CD14-positive monocyte (primary cell): ENCODE data around the gene PNPO. TPM values are rescaled to one million over a fixed set of nuclear protein-coding genes. Genes with fewer than 3 reads are reported as not detected.
A peak's percentile ranks its signal among the peaks of the same experiment; 100 is the strongest.

Source experiments
- DNase-seq, 3 donors: peaks; one replicate each; pipeline ENCODE4 v3.0.0-alpha.2; 2011 to 2022
- H2AFZ ChIP-seq: 2 replicates; pipeline ENCODE4 v1.6.0; 2012; ENCODE audit warnings: mild to moderate bottlenecking, low read depth, low read length, inconsistent platforms; ENCODE audit not compliant: insufficient read depth, poor library complexity, severe bottlenecking
- H3K27ac ChIP-seq, 2 donors: 1 replicate in 1 of 2; 2 replicates in 1 of 2; pipeline ENCODE4 v1.5.1; 2012 to 2013; ENCODE audit warnings: low read length in 2 of 2, control low read depth in 1 of 2, inconsistent platforms in 1 of 2, low read depth in 1 of 2, mild to moderate bottlenecking in 1 of 2
- H3K27me3 ChIP-seq, 2 donors: one replicate each; pipeline versions ENCODE4 v1.6.0 to v1.6.1; 2011 to 2013; ENCODE audit warnings: low read length in 2 of 2; ENCODE audit not compliant: control insufficient read depth in 2 of 2, insufficient read depth in 2 of 2
- H3K36me3 ChIP-seq, 2 donors: replicated peaks in 1 of 2; 1 replicate in 1 of 2; 2 replicates in 1 of 2; pipeline versions ENCODE4 v1.5.1 to v1.6.1; 2012 to 2013; ENCODE audit warnings: low read length in 2 of 2, control low read depth in 1 of 2, inconsistent platforms in 1 of 2, mild to moderate bottlenecking in 1 of 2; ENCODE audit not compliant: insufficient read depth in 2 of 2, control insufficient read depth in 1 of 2
- H3K4me1 ChIP-seq, 2 donors: 1 replicate in 1 of 2; 2 replicates in 1 of 2; pipeline versions ENCODE4 v1.5.1 to v1.6.1; 2012 to 2013; ENCODE audit warnings: low read length in 2 of 2, control low read depth in 1 of 2, inconsistent platforms in 1 of 2, mild to moderate bottlenecking in 1 of 2, moderate library complexity in 1 of 2; ENCODE audit not compliant: insufficient read depth in 2 of 2, control insufficient read depth in 1 of 2
- H3K4me2 ChIP-seq: replicated peaks from 2 replicates; pipeline ENCODE3; 2012; ENCODE audit warnings: low read length, moderate library complexity, mild to moderate bottlenecking; ENCODE audit not compliant: poor library complexity, severe bottlenecking; ENCODE audit errors: extremely low read depth
- H3K4me3 ChIP-seq, 3 experiments: fragments of 200-600 bp in 1 of 3; sonication (generic) in 1 of 3; replicated peaks in 1 of 3; 1 replicate in 2 of 3; 2 replicates in 1 of 3; pipeline ENCODE4 v1.5.1; 2011 to 2013; ENCODE audit warnings: low read length in 3 of 3, mild to moderate bottlenecking in 3 of 3, control low read depth in 2 of 3, low read depth in 2 of 3, inconsistent platforms in 1 of 3, moderate library complexity in 1 of 3
- H3K79me2 ChIP-seq: 2 replicates; pipeline ENCODE4 v1.6.0; 2012; ENCODE audit warnings: mild to moderate bottlenecking, control low read depth, inconsistent platforms, low read length, moderate library complexity; ENCODE audit not compliant: insufficient read depth
- H3K9ac ChIP-seq: 2 replicates; pipeline ENCODE4 v1.6.0; 2017; ENCODE audit warnings: low read length, mild to moderate bottlenecking; ENCODE audit not compliant: insufficient read depth, poor library complexity, severe bottlenecking
- H3K9me3 ChIP-seq, 2 donors: replicated peaks in 1 of 2; 1 replicate in 1 of 2; 2 replicates in 1 of 2; pipeline versions ENCODE4 v1.5.1 to v1.6.1; 2012 to 2013; ENCODE audit warnings: low read length in 2 of 2, control low read depth in 1 of 2; ENCODE audit not compliant: control insufficient read depth in 1 of 2, insufficient read depth in 1 of 2
- H4K20me1 ChIP-seq: 2 replicates; pipeline ENCODE4 v1.6.0; 2012; ENCODE audit warnings: mild to moderate bottlenecking, low read length, control low read depth, moderate library complexity; ENCODE audit not compliant: insufficient read depth
- H3K27ac Mint-ChIP-seq, 7 donors: one replicate each; pipeline ENCODE4 v1.8.0; 2020; ENCODE audit warnings: mild to moderate bottlenecking in 7 of 7, mixed read lengths in 7 of 7, moderate library complexity in 6 of 7, inconsistent platforms in 2 of 7
- H3K27me3 Mint-ChIP-seq, 3 donors: one replicate each; pipeline ENCODE4 v1.8.0; 2021 to 2022; ENCODE audit warnings: low read depth in 3 of 3, mild to moderate bottlenecking in 3 of 3, mixed read lengths in 3 of 3, moderate library complexity in 3 of 3, inconsistent platforms in 1 of 3
- H3K36me3 Mint-ChIP-seq, 2 donors: one replicate each; pipeline ENCODE4 v1.8.0; 2020; ENCODE audit warnings: mixed read lengths in 2 of 2, inconsistent platforms in 1 of 2, mild to moderate bottlenecking in 1 of 2
- H3K4me1 Mint-ChIP-seq: one replicate; pipeline ENCODE4 v1.8.0; 2020; ENCODE audit warnings: mild to moderate bottlenecking, mixed read lengths
- H3K4me3 Mint-ChIP-seq, 2 donors: one replicate each; pipeline ENCODE4 v1.8.0; 2020; ENCODE audit warnings: mild to moderate bottlenecking in 2 of 2, mixed read lengths in 2 of 2, moderate library complexity in 1 of 2
- H3K9me3 Mint-ChIP-seq, 7 donors: one replicate each; pipeline ENCODE4 v1.8.0; 2020 to 2022; ENCODE audit warnings: mixed read lengths in 7 of 7, mild to moderate bottlenecking in 6 of 7, moderate library complexity in 6 of 7, inconsistent platforms in 2 of 7
- WGBS: methylation state at CpG from one replicate; pipeline ENCODE4 v1.1.5; 2013; ENCODE audit warnings: missing lambda C conversion rate; ENCODE audit not compliant: insufficient coverage; 5-methylcytosine and 5-hydroxymethylcytosine counted together
- intact Hi-C, 2 donors: fragments of 100-400 bp; cut with micrococcal nuclease; formaldehyde crosslinking; loops; one replicate each; pipeline versions ENCODE4 v1.15.0 to v1.15.1; 2023
- polyA plus RNA-seq, 3 donors: library from polyadenylated mRNA; depleted of rRNA in 1 of 3; unstranded in 2 of 3; stranded (reverse) in 1 of 3; fragments of 300-500 nt in 2 of 3; fragments of >200 nt in 1 of 3; fragmentation: Illumina TruSeq in 2 of 3; gene quantifications; 1 replicate in 2 of 3; 2 replicates in 1 of 3; pipeline ENCODE4 v1.2.3, GENCODE V29; 2012 to 2021
- TF ChIP-seq, protein P1 (sequence below): fragments of 200-600 bp; IDR thresholded peaks from one replicate; pipeline ENCODE4 v1.8.0; 2022; ENCODE audit warnings: antibody characterized with exemption, mild to moderate bottlenecking

PNPO gene
- polyA plus RNA-seq, 3 donors, result 13.2 to 34.2 (median 29.7) TPM

DNA sequence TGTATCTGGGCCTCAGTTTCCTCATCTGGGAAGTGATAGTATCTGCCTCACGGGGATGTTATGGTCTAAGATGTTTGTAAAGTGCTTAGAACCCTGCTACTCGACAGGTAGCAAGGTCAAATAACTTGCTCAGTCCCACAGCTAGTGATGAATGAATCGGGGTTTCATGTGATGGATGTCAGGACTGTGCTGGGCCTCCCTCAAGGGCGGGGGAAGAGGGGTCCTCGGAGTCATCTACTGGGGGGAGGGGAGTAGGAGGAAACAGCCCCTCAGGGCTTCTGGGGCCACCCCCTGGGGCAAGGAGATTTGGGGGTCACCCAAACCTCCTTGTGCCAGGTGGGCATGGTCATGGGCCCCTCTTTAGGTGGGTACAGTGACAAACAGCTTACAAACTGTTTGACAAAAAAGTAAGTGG, 732 bp downstream of the PNPO start:
- no peak for DNase-seq
- WGBS, result 9% methylated on average over 5 of the region's 5 CpGs
- peak overlapping the region; percentile 88 for H3K4me2 ChIP-seq

DNA sequence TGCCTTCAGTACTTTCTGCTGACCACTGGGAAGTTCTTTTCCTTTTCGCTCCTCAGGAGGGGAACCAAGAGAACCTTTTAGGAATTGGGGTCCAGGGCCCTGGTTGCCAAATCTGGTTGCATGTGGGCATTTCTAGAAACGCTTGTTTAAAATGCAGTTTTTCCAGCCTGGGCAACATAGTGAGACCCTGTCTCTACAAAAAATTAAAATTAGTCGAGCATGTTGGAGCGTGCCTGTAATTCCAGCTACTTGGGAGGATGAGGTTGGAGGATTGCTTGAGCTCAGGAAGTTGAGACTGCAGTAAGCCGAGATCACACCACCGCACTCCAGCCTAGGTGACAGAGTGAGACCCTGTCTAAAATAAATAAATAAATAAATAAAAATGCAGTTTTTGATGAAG, 1.2 kb downstream of the PNPO start:
- Mint-ChIP-seq H3K9me3 (peaks cover 0 to 5% (median 1%) of the 10 kb centered on the region in 7 donors), H3K27me3 (peaks cover 0 to 4% (median 0%) of the 10 kb centered on the region in 3 donors), H3K27ac (no peak overlapping the region), H3K4me3 (peak overlapping the region; percentile 81 to 93), H3K4me1 (peaks cover 65% of the 10 kb centered on the region), H3K36me3 (peaks cover 13 to 20% of the 10 kb centered on the region in 2 donors)
- intact Hi-C loops, result loop anchor here in 1 of 2 donors (10.0 kb wide), 1 partner anchor 48 kb away; the partner anchor contains the start of gene SP2
- H3K4me3 ChIP-seq, result peak overlapping the region in 1 of 3 experiments; percentile 89
- H3K36me3 ChIP-seq, result peaks cover 0 to 2% of the 10 kb centered on the region in 2 donors
- peak overlapping the region; percentile 88 for H3K4me2 ChIP-seq
- H3K9me3 ChIP-seq, result no peaks in the 10 kb centered on the region
- DNase-seq, result no peak
- TF ChIP-seq, protein P1, sequence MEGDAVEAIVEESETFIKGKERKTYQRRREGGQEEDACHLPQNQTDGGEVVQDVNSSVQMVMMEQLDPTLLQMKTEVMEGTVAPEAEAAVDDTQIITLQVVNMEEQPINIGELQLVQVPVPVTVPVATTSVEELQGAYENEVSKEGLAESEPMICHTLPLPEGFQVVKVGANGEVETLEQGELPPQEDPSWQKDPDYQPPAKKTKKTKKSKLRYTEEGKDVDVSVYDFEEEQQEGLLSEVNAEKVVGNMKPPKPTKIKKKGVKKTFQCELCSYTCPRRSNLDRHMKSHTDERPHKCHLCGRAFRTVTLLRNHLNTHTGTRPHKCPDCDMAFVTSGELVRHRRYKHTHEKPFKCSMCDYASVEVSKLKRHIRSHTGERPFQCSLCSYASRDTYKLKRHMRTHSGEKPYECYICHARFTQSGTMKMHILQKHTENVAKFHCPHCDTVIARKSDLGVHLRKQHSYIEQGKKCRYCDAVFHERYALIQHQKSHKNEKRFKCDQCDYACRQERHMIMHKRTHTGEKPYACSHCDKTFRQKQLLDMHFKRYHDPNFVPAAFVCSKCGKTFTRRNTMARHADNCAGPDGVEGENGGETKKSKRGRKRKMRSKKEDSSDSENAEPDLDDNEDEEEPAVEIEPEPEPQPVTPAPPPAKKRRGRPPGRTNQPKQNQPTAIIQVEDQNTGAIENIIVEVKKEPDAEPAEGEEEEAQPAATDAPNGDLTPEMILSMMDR, result no peak
- H3K79me2 ChIP-seq, result peaks cover 8% of the 10 kb centered on the region
- H2AFZ ChIP-seq, result no peak overlapping the region
- no peaks in the 10 kb centered on the region for H3K27me3 ChIP-seq
- WGBS, result 100% methylated on average over 1 of the region's 6 CpGs
- H3K4me1 ChIP-seq, result peaks cover 47 to 63% of the 10 kb centered on the region in 2 donors
- no peak overlapping the region for H3K27ac ChIP-seq
- H4K20me1 ChIP-seq, result no peaks in the 10 kb centered on the region
- no peak overlapping the region for H3K9ac ChIP-seq

More for the DNA sequence above, 732 bp downstream of the PNPO start:
- intact Hi-C loops, result loop anchor here in 1 of 2 donors (10.0 kb wide), 1 partner anchor 47 kb away; the partner anchor contains the start of gene SP2
- H3K9ac ChIP-seq, result peak overlapping the region; percentile 77
- peaks cover 0 to 2% of the 10 kb centered on the region in 2 donors for H3K36me3 ChIP-seq
- Mint-ChIP-seq H3K36me3 (peaks cover 13 to 20% of the 10 kb centered on the region in 2 donors), H3K9me3 (peaks cover 0 to 5% (median 0%) of the 10 kb centered on the region in 7 donors), H3K27me3 (peaks cover 0 to 4% (median 0%) of the 10 kb centered on the region in 3 donors), H3K4me3 (peak overlapping the region; percentile 81 to 93), H3K4me1 (peaks cover 63% of the 10 kb centered on the region), H3K27ac (peak overlapping the region in 4 of 7 donors; percentile 30 to 91 (median 82))
- peaks cover 47 to 61% of the 10 kb centered on the region in 2 donors for H3K4me1 ChIP-seq
- H3K27me3 ChIP-seq, result no peaks in the 10 kb centered on the region
- no peaks in the 10 kb centered on the region for H3K9me3 ChIP-seq
- H3K27ac ChIP-seq, result peak overlapping the region; percentile 49 to 82
- H2AFZ ChIP-seq, result peak overlapping the region; percentile 97
- no peaks in the 10 kb centered on the region for H4K20me1 ChIP-seq
- peaks cover 8% of the 10 kb centered on the region for H3K79me2 ChIP-seq
- H3K4me3 ChIP-seq, result peak overlapping the region; percentile 74 to 89 (median 78)
- TF ChIP-seq, protein P1, result no peak
